K562 (cell line): ENCODE results near the gene LPXN. TPM values are rescaled to one million over a fixed set of nuclear protein-coding genes. Genes with fewer than 3 reads are reported as not detected.

ENCODE experiments used
- ATAC-seq: fragments of 200-7000 bp; cut with Tn5 transposase; 3 replicates; pipeline ENCODE4 v1.9.1; 2020; ENCODE audit warnings: moderate library complexity
- BruUV-seq: library from RNA; stranded (reverse); fragments of 400-500 nt; replicated peaks from 2 replicates; lab custom pipeline; 2021; lab: Mats Ljungman, UMichigan
- CTCF ChIA-PET: fragments of 300-600 bp; formaldehyde crosslinking; extraction: SDS; loops from one replicate; lab custom pipeline; 2021; ENCODE audit warnings: low intra/inter-chr PET ratio; lab: Yijun Ruan, JAX
- POLR2A ChIA-PET: fragments of 300-600, 350-650 bp; sonication (Branson Sonifier 250); formaldehyde crosslinking; extraction: SDS; loops from one replicate; lab custom pipeline; 2021; ENCODE audit warnings: antibody characterized with exemption, inconsistent platforms; lab: Yijun Ruan, JAX
- DNase-seq, 4 experiments: peaks; one replicate each; pipeline versions ENCODE4 v3.0.0 to v3.0.0-alpha.2; 2011 to 2018; ENCODE audit warnings: low spot score in 3 of 4, mixed read lengths in 3 of 4; ENCODE audit errors: extremely low read depth in 1 of 4
- FAIRE-seq: peaks from 2 replicates; lab custom pipeline; 2011; peaks lifted over from hg19 to GRCh38; lab: Jason Lieb, UNC
- H2AFZ ChIP-seq: 2 replicates; pipeline ENCODE4 v1.6.0; 2011; ENCODE audit warnings: low read depth, low read length, control low read depth, inconsistent platforms
- H3K27ac ChIP-seq: fragments of 200-600 bp; 3 replicates; pipeline ENCODE4 v1.8.0; 2011; ENCODE audit warnings: low read depth, mild to moderate bottlenecking, control low read depth, inconsistent platforms, low read length, moderate library complexity, mixed read lengths; ENCODE audit errors: extremely low read depth
- H3K27me3 ChIP-seq, 2 experiments: fragments of 300-600 bp in 1 of 2; 2 replicates in 1 of 2; 3 replicates in 1 of 2; pipeline versions ENCODE4 v1.6.0 to v1.8.0; 2011; ENCODE audit warnings: inconsistent platforms in 2 of 2, low read length in 2 of 2, mild to moderate bottlenecking in 1 of 2, mixed read lengths in 1 of 2, moderate library complexity in 1 of 2; ENCODE audit not compliant: control insufficient read depth in 2 of 2, insufficient read depth in 2 of 2
- H3K36me3 ChIP-seq: fragments of 300-600 bp; 3 replicates; pipeline ENCODE4 v1.8.0; 2011; ENCODE audit warnings: mild to moderate bottlenecking, low read length, inconsistent platforms; ENCODE audit not compliant: control insufficient read depth, insufficient read depth
- H3K4me1 ChIP-seq, 2 experiments: fragments of 200-600 bp in 1 of 2; replicated peaks in 1 of 2; 2 replicates in 1 of 2; 3 replicates in 1 of 2; pipeline versions ENCODE4 v1.5.1 to v1.8.0; 2011; ENCODE audit warnings: inconsistent platforms in 2 of 2, low read length in 2 of 2, mild to moderate bottlenecking in 1 of 2, mixed read lengths in 1 of 2, moderate library complexity in 1 of 2; ENCODE audit not compliant: control insufficient read depth in 2 of 2, insufficient read depth in 2 of 2
- H3K4me2 ChIP-seq: 2 replicates; pipeline ENCODE4 v1.6.1; 2011; ENCODE audit warnings: low read length, control low read depth, inconsistent platforms, mixed read lengths; ENCODE audit not compliant: insufficient read depth
- H3K4me3 ChIP-seq: fragments of 200-600 bp; sonication (generic), shearing (Covaris generic); 2 replicates; pipeline ENCODE4 v1.5.1; 2016; ENCODE audit warnings: control low read depth, inconsistent platforms
- H3K79me2 ChIP-seq: fragments of 200-600 bp; 3 replicates; pipeline ENCODE4 v1.8.0; 2011; ENCODE audit warnings: low read length, inconsistent platforms; ENCODE audit not compliant: control insufficient read depth, insufficient read depth
- H3K9ac ChIP-seq, 2 experiments: 2 replicates each; pipeline versions ENCODE4 v1.6.0 to v1.6.1; 2011; ENCODE audit warnings: low read depth in 2 of 2, low read length in 2 of 2, control low read depth in 1 of 2, inconsistent platforms in 1 of 2, mild to moderate bottlenecking in 1 of 2, mixed read lengths in 1 of 2; ENCODE audit not compliant: insufficient read depth in 1 of 2
- H3K9me1 ChIP-seq: one replicate; pipeline ENCODE4 v1.6.0; 2011; ENCODE audit warnings: inconsistent platforms, mild to moderate bottlenecking, low read length, moderate library complexity; ENCODE audit not compliant: control insufficient read depth, insufficient read depth
- H3K9me3 ChIP-seq: replicated peaks from 2 replicates; pipeline ENCODE4 v1.5.1; 2011; ENCODE audit warnings: low read depth, low read length, inconsistent platforms; ENCODE audit not compliant: control insufficient read depth, insufficient read depth
- H4K20me1 ChIP-seq: replicated peaks from 2 replicates; pipeline ENCODE4 v1.6.1; 2011; ENCODE audit warnings: low read length, inconsistent platforms, mixed read lengths; ENCODE audit not compliant: control insufficient read depth, insufficient read depth
- PCBP2 ChIP-seq: fragments of 200-400 bp; formaldehyde crosslinking; IDR thresholded peaks from 2 replicates; pipeline ENCODE4 v1.6.1; 2018; ENCODE audit warnings: low read length, low read depth, mild to moderate bottlenecking, moderate library complexity; ENCODE audit not compliant: poor library complexity, severe bottlenecking
- RBM25 ChIP-seq: fragments of 200-400 bp; formaldehyde crosslinking; IDR thresholded peaks from 2 replicates; pipeline ENCODE4 v1.6.1; 2018; ENCODE audit warnings: low read length, low read depth, moderate library complexity; ENCODE audit not compliant: severe bottlenecking
- ZNF197 ChIP-seq: fragments of 200-800 bp; sonication (Bioruptor generic); IDR thresholded peaks from 2 replicates; pipeline ENCODE4 v1.6.1; 2016; ENCODE audit warnings: low read depth, missing genetic modification characterization, missing compliant biosample characterization
- ZZZ3 ChIP-seq: fragments of 450-650 bp; IDR thresholded peaks from 2 replicates; pipeline ENCODE4 v1.6.1; 2016; ENCODE audit warnings: antibody characterized with exemption, mild to moderate bottlenecking, moderate library complexity
- WGBS: fragments of 100-300 bp; shearing (Covaris generic); methylation state at CpG from one replicate; pipeline ENCODE4 v1.1.6; 2016; ENCODE audit warnings: low coverage, mixed read lengths; ENCODE audit not compliant: insufficient coverage; ENCODE audit errors: missing lambda C conversion rate; 5-methylcytosine and 5-hydroxymethylcytosine counted together
- in situ Hi-C: fragments of 300-500 bp; cut with MboI; formaldehyde crosslinking; loops from 4 replicates; pipeline ENCODE4 v1.15.0; 2018; ENCODE audit warnings: inconsistent platforms, mixed read lengths
- intact Hi-C: fragments of 100-400 bp; cut with micrococcal nuclease; formaldehyde crosslinking; loops from 2 replicates; pipeline ENCODE4 v1.14.2; 2022
- polyA plus RNA-seq, 8 experiments: library from polyadenylated mRNA; depleted of rRNA in 4 of 8; stranded (reverse) in 5 of 8; unstranded in 3 of 8; fragments of >200 nt; fragmentation: Nextera tagmentation in 2 of 8; fragmentation: Illumina TruSeq in 1 of 8; extraction: Ambion mirVana in 2 of 8; extraction: Trizol in 1 of 8; gene quantifications; 2 replicates each; pipeline versions ENCODE4 v1.2.1 to v1.2.3, GENCODE V29; 2011 to 2014; ENCODE audit warnings: inconsistent platforms in 1 of 8, missing spikeins in 1 of 8
- total RNA-seq, 7 experiments: library from RNA; depleted of rRNA in 6 of 7; stranded (reverse); fragments of >200 nt in 6 of 7; fragmentation: Illumina TruSeq in 2 of 7; extraction: Trizol in 2 of 7; gene quantifications; 2 replicates each; pipeline versions ENCODE4 v1.2.1 to v1.2.3, GENCODE V29; 2011 to 2021; ENCODE audit warnings: low replicate concordance in 1 of 7

The LPXN gene
- total and polyA plus RNA-seq, 9 of the 15 experiments (the other 6 are each of a cell fraction or from before 2014, with no cell fraction given), result 0.73 to 3.1 (median 2.0) TPM

DNA sequence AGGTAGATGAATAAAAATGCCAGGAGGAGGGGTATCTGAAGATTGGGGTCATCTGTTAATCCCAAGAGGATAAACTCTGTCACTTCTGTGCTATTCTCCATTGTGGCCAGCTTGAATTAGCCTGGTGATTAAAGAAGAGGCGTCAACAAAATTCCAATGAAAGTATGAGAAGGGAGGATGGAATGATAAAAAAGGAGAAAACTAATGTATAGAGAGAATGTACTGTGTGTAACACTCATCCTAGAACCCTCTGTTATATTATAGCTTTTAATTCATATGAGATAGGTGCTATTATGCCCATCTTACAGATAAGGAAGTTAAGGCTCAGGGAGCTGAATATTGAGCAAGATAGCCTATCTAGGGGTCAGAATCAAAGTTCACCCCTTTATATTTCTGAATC is 67.7 kb downstream of the LPXN start, which contains the start of gene OR5B21:
TSS of gene OR5B21 (minus strand) at position 101 of the 400 bp plus-strand sequence. CDS start at position 101, 0 bp downstream.
- H3K79me2 ChIP-seq, result no peaks in the 10 kb centered on the region
- no peaks in the 10 kb centered on the region for H3K9me3 ChIP-seq
- no peak within 1 kb of the TSS for H2AFZ ChIP-seq
- no peak within 1 kb of the TSS for H3K4me2 ChIP-seq
- no peak for FAIRE-seq
- CTCF ChIA-PET, result no interaction called here
- TF ChIP-seq ZZZ3 (no peak), RBM25 (peak; percentile 43)
- WGBS, result 0% methylated on average over 1 of the region's 1 CpG
- H3K4me3 ChIP-seq, result no peak within 1 kb of the TSS
- in situ Hi-C loops (loop anchor here (25.0 kb wide), 2 partner anchors 696 to 846 kb away; partner anchors contain the start of genes CLP1 and ZDHHC5), intact Hi-C loops (no loop called here)
- no peak within 1 kb of the TSS for H3K9ac ChIP-seq
- POLR2A ChIA-PET, result interaction anchor here (1.0 kb wide), 1 partner anchor 11 kb away, joined by 4 read pairs; no protein-coding TSS in a partner anchor
- ATAC-seq, result no peak
- H3K36me3 ChIP-seq, result no peaks in the 10 kb centered on the region
- H3K4me1 ChIP-seq, result no peaks in the 10 kb centered on the region
- H3K27ac ChIP-seq, result no peak within 1 kb of the TSS
- no peaks in the 10 kb centered on the region for H3K27me3 ChIP-seq
- DNase-seq, result no peak
- H4K20me1 ChIP-seq, result no peaks in the 10 kb centered on the region
- no TSS peak for BruUV-seq
- H3K9me1 ChIP-seq, result no peaks in the 10 kb centered on the region

DNA sequence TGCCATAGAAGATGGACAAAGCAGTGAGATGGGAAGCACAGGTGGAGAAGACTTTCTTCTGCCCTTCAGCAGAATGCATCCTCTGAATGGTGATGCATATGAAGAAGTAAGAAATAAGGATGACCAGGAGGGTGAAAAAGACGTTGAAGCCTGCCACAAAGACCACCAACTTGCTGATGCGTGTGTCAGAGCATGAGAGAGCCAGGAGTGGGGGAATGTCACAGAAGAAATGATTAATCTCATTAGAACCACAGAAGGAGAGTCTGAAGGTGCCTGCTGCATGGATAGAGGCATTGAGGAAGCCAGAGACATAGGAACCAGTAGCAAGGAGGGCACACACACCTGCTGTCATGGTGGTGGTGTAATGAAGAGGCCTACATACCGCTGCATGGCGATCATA is 68.3 kb downstream of the LPXN start:
- ChIA-PET POLR2A (interaction anchor here (1.0 kb wide), 1 partner anchor 12 kb away, joined by 4 read pairs; no protein-coding TSS in a partner anchor), CTCF (no interaction called here)
- no peak overlapping the region for H3K4me2 ChIP-seq

More for the DNA sequence above, 68.3 kb downstream of the LPXN start:
- in situ Hi-C loops (loop anchor here (25.0 kb wide), 2 partner anchors 695 to 845 kb away; partner anchors contain the start of genes CLP1 and ZDHHC5), intact Hi-C loops (no loop called here)
- BruUV-seq, result no TSS peak
- Histone ChIP-seq H3K36me3 (no peaks in the 10 kb centered on the region), H3K4me1 (no peaks in the 10 kb centered on the region)
- WGBS, result 0% methylated on average over 4 of the region's 4 CpGs
- no peak for TF ChIP-seq ZNF197 (CRISPR knock-in tag)
- TF ChIP-seq PCBP2, result no peak
- TF ChIP-seq, all 486 proteins: peak for 0
- no peaks in the 10 kb centered on the region for H3K79me2 ChIP-seq
- H3K27ac ChIP-seq, result no peak overlapping the region
- no peaks in the 10 kb centered on the region for H3K27me3 ChIP-seq
- H3K9me1 ChIP-seq, result no peaks in the 10 kb centered on the region
- H3K4me3 ChIP-seq, result no peak overlapping the region
- H4K20me1 ChIP-seq, result no peaks in the 10 kb centered on the region
- DNase-seq, result no peak
- no peak for ATAC-seq
- H3K9me3 ChIP-seq, result no peaks in the 10 kb centered on the region
- H2AFZ ChIP-seq, result no peak overlapping the region
- H3K9ac ChIP-seq, result no peak overlapping the region
- FAIRE-seq, result no peak
